Stomach (tissue), 4 donors: ENCODE results near the gene HAUS6.

Experiments used
- CTCF ChIP-seq, 7 experiments: fragments of 450-650 bp in 4 of 7; fragments of 200-600 bp in 3 of 7; sonication (generic) in 3 of 7; IDR thresholded peaks; one replicate each; pipeline ENCODE4 v1.5.1; 2016 to 2019; ENCODE audit warnings: antibody characterized with exemption in 7 of 7, control low read depth in 2 of 7, mild to moderate bottlenecking in 1 of 7
- POLR2A ChIP-seq, 4 donors: fragments of 450-650 bp; IDR thresholded peaks; one replicate each; pipeline ENCODE4 v1.6.1; 2016; ENCODE audit warnings: antibody characterized with exemption in 4 of 4, control low read depth in 2 of 4, mild to moderate bottlenecking in 1 of 4, moderate library complexity in 1 of 4
- POLR2AphosphoS5 ChIP-seq, 3 donors: sonication (generic); formaldehyde crosslinking; IDR thresholded peaks; one replicate each; pipeline ENCODE4 v1.6.1; 2016; ENCODE audit warnings: antibody characterized with exemption in 3 of 3

- no peak for TF ChIP-seq CTCF (IDR thresholded peaks at IDR 0.05)
- no peak for TF ChIP-seq POLR2A (IDR thresholded peaks at IDR 0.05)
- TF ChIP-seq POLR2AphosphoS5 (IDR thresholded peaks at IDR 0.05), result no peak
Observed at GRCh38 chr9:19018201-19018600, 84.5 kb downstream of the HAUS6 start.
